HUES48 (cell line): ENCODE data around the gene ALPI.

Experiments
- H3K27ac ChIP-seq: one replicate; pipeline ENCODE4 v1.7.0; 2013; ENCODE audit warnings: low read depth, low read length, inconsistent platforms
- H3K27me3 ChIP-seq: 2 replicates; pipeline ENCODE4 v1.6.1; 2013; ENCODE audit warnings: mild to moderate bottlenecking, low read length; ENCODE audit not compliant: control insufficient read depth, insufficient read depth
- H3K36me3 ChIP-seq: 2 replicates; pipeline ENCODE4 v1.6.1; 2013; ENCODE audit warnings: low read length; ENCODE audit not compliant: control insufficient read depth, insufficient read depth
- H3K4me1 ChIP-seq: 2 replicates; pipeline ENCODE4 v1.6.1; 2013; ENCODE audit warnings: mild to moderate bottlenecking, low read length; ENCODE audit not compliant: control insufficient read depth, insufficient read depth
- H3K4me3 ChIP-seq: 2 replicates; pipeline ENCODE4 v1.5.1; 2013; ENCODE audit warnings: mild to moderate bottlenecking, low read depth, low read length
- H3K9ac ChIP-seq: 2 replicates; pipeline ENCODE4 v1.6.1; 2013; ENCODE audit warnings: mild to moderate bottlenecking, low read depth, low read length, moderate library complexity
- H3K9me3 ChIP-seq: 2 replicates; pipeline ENCODE4 v1.6.1; 2013; ENCODE audit warnings: low read length; ENCODE audit not compliant: control insufficient read depth, insufficient read depth

The ALPI gene

DNA sequence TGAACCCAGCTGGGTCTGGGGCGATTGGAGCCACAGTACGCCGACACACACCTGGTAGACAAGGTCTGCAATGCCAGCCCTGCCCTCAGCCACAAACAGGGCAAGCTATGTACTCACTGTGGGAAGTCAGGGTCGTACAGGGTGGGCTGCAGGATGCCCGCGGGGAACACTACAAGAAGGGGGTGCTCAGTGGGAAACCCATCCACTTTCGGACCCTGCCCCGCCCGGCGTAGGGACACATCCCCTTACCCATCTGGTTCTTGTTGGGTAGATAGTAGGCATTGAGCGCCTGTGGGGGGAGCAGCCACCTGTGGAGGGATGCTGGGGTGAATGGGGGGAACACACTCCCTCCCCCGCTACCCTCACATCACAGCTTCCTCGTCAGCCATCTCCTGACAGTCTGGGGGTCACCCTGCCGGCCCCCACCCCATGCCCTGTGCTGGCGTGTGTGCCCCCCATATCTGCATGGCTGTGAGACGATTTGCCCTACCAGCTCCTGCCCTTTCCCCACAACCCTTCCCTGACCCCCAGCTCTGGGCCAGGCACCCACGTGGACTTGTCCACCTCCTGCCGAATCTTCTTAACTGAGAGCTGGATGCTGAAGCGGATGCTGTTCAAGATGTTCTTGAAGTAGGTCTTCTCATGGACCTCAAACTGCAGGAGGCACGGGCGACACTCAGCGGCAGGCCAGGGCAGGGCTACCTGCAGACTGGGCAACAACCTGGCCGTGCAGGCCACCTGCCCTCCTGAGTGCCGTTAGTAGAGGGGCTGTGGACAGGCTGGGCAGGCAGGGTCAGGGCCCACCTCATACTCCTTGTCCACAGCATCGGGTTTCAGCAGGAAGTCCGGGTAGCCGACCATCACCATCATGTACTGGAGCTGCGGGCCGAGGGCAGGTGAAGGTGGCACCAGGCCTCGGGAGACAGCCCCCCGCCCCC lies 26.6 kb downstream of the ALPI start:
- Histone ChIP-seq H3K27ac (no peak overlapping the region), H3K4me3 (no peak overlapping the region), H3K9me3 (no peaks in the 10 kb centered on the region), H3K27me3 (peaks cover 45% of the 10 kb centered on the region), H3K9ac (no peak overlapping the region), H3K36me3 (no peaks in the 10 kb centered on the region), H3K4me1 (no peaks in the 10 kb centered on the region)

DNA sequence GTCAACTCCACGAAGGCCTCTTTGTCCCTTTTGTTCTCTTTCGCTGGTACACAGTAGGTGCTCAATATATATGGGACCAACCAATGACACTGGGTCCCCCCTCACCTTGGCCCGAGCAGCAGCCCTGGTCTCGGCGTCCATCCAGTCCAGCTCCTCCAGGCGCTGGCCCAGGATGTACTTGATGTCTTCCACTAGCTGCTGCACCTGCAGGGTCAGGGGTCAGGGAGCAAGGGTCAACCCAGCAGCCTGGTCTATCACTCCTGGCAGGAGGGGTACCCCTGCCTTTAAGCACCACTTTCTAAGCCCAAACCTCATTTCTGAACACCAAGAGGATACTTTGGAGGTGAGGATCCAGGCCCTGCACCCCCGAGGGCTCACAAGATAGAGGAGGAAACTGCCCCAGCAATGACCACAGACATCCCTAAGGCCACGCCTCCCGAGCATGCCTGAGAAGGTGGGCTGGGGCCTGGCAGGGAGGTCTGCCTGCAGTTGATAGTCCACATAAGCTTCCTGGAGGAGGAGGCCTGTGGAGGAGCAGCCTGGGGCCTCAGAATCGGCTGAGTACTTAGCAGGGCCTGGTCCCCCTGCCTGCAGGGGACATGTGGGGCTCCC lies 27.5 kb downstream of the ALPI start:
- Histone ChIP-seq H3K9me3 (no peaks in the 10 kb centered on the region), H3K27me3 (peaks cover 53% of the 10 kb centered on the region), H3K4me1 (peaks cover 5% of the 10 kb centered on the region; the same call in 1 of the 2 replicates), H3K4me3 (no peak overlapping the region), H3K9ac (no peak overlapping the region), H3K27ac (no peak overlapping the region), H3K36me3 (no peaks in the 10 kb centered on the region)

- Histone ChIP-seq H3K27ac (no peak overlapping the region), H3K27me3 (peaks cover 59% of the 10 kb centered on the region), H3K36me3 (no peaks in the 10 kb centered on the region), H3K4me3 (no peak overlapping the region), H3K4me1 (peaks cover 11% of the 10 kb centered on the region), H3K9ac (no peak overlapping the region), H3K9me3 (no peaks in the 10 kb centered on the region)
These were observed 28.1 kb downstream of the ALPI start for GRCh38 chr2:232483923-232484627.

- Histone ChIP-seq H3K9ac (no peak overlapping the region), H3K36me3 (no peaks in the 10 kb centered on the region), H3K9me3 (no peaks in the 10 kb centered on the region), H3K27ac (no peak overlapping the region), H3K4me1 (peaks cover 18% of the 10 kb centered on the region), H3K4me3 (no peak overlapping the region), H3K27me3 (peaks cover 67% of the 10 kb centered on the region)
These were observed 28.8 kb downstream of the ALPI start for GRCh38 chr2:232484628-232485347.

DNA sequence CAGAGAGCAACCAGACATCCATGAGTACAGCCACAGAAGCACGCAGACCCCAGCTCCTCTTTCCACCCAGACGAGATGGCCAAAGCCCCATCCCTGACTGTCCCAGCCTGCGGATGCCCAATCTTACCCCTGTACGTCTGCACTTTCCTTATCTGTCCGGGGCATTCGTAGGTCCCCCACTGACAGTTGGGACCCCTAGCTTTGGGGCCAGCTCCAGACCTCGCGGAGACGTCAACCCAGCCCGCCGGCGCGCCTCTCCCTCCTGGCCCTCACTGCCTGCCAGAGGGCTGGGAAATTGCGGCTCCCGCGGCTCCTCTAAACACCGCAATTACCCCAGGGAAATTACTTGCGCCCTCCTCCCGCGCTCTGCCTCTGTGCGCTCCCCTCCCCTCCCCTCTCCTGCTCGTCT lies 29.4 kb downstream of the ALPI start:
- Histone ChIP-seq H3K9ac (no peak overlapping the region), H3K9me3 (no peaks in the 10 kb centered on the region), H3K4me1 (peaks cover 21% of the 10 kb centered on the region), H3K27ac (no peak overlapping the region), H3K36me3 (no peaks in the 10 kb centered on the region), H3K27me3 (peaks cover 72% of the 10 kb centered on the region), H3K4me3 (peak overlapping the region; percentile 58; the same call in 1 of the 2 replicates)

- Histone ChIP-seq H3K27ac (no peak overlapping the region), H3K4me3 (peak overlapping the region; percentile 58; the same call in 1 of the 2 replicates), H3K4me1 (peaks cover 21% of the 10 kb centered on the region), H3K9me3 (no peaks in the 10 kb centered on the region), H3K9ac (no peak overlapping the region), H3K27me3 (peaks cover 73% of the 10 kb centered on the region), H3K36me3 (no peaks in the 10 kb centered on the region)
These were observed 30.0 kb downstream of the ALPI start for GRCh38 chr2:232485757-232486557.

GRCh38 chr2:232486558-232487384 lies 30.8 kb downstream of the ALPI start:
- H3K27ac ChIP-seq, result no peak overlapping the region
- no peaks in the 10 kb centered on the region for H3K9me3 ChIP-seq
- H3K4me1 ChIP-seq, result peaks cover 21% of the 10 kb centered on the region
- peaks cover 73% of the 10 kb centered on the region for H3K27me3 ChIP-seq
- no peaks in the 10 kb centered on the region for H3K36me3 ChIP-seq
- H3K4me3 ChIP-seq, result peak overlapping the region; percentile 58
- H3K9ac ChIP-seq, result no peak overlapping the region

DNA sequence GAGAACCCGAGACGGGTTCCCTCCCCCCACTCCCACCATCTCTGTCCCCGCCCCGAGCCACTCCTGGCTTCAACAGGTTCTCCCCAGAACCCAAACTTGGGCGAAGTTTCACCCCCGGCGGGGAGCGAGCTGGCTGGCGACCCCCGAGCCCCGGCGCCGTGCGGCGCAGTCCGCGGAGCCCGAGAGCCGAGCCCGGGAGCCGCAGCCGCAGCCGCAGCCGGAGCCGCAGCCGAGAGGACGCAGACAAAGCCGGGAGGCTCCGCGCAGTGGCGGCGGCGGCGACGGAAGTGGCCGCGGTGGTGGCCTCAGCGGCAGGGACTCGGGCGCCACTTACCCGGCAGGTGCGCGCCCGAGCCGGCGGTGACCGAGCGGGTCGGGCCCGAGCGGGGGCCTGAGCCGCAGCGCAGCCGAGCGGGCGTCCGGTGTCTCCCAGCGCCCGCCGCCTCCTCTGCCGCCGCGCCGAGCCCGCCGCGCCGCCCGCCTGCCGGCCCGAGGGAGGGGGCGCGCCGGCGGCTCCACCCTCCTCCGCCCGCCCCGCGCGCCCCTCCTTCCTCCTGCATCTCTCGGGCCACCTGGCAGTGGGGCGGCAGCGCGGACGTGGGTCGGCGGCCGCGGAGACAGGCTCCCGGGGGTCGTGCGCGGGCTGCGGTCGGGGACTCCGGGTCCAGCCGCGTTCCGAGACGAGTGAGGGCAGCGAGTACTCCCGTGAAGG lies 31.6 kb downstream of the ALPI start, which contains the start of gene ECEL1:
TSS of gene ECEL1 (minus strand) at position 450 of the 712 bp plus-strand sequence. CDS start 1,181 bp downstream, outside the sequence.
- Histone ChIP-seq H3K9ac (no peak within 1 kb of the TSS), H3K27ac (no peak within 1 kb of the TSS), H3K27me3 (peaks cover 73% of the 10 kb centered on the region), H3K4me1 (peaks cover 21% of the 10 kb centered on the region), H3K36me3 (no peaks in the 10 kb centered on the region), H3K9me3 (no peaks in the 10 kb centered on the region), H3K4me3 (peak within 1 kb of the TSS; percentile 58)

DNA sequence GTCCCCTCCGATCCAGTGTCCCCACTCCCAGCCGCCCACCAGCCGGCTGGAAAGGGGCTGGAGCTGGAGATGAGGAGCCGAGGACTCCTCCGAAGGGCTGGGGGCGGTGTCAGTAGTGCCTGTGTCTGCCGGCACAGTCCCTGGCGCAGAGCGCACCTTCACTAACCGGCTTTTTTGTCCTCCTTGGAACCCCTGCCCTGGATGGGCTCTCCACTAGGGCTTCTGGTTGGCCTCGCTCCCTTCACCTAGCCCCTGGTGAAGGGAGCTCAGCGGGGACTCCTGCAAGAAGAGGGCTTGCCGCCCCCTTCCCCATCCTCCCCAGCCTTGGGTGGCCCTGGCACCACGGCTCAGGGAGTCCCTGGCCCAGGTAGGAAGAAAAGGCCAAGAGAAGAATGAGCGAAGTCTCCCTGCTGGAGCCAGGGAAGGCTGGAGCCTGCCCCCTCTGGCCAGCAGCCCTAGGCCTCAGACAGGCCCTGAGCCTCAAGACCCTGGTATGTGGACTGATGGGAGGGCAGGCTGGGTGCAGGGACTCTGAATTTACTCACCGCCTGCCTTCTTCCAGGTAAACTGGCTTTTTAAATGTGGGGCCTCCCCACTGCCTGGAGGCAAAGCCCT lies 32.3 kb downstream of the ALPI start:
- Histone ChIP-seq H3K36me3 (no peaks in the 10 kb centered on the region), H3K27ac (no peak overlapping the region), H3K9ac (no peak overlapping the region), H3K27me3 (peaks cover 72% of the 10 kb centered on the region), H3K4me1 (peaks cover 21% of the 10 kb centered on the region), H3K9me3 (no peaks in the 10 kb centered on the region), H3K4me3 (peak overlapping the region; percentile 58)
